ENCODE results near the gene GCDH.
A peak's percentile ranks its signal among the peaks of the same experiment; 100 is the strongest.

The GCDH gene

DNA sequence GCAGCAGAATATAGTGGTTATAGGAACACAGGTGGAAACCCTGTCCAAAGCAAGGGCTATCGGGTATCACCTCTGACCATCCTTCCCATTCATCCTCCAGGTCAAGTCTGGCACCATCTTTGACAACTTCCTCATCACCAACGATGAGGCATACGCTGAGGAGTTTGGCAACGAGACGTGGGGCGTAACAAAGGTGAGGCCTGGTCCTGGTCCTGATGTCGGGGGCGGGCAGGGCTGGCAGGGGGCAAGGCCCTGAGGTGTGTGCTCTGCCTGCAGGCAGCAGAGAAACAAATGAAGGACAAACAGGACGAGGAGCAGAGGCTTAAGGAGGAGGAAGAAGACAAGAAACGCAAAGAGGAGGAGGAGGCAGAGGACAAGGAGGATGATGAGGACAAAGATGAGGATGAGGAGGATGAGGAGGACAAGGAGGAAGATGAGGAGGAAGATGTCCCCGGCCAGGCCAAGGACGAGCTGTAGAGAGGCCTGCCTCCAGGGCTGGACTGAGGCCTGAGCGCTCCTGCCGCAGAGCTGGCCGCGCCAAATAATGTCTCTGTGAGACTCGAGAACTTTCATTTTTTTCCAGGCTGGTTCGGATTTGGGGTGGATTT is 52.6 kb downstream of the GCDH start:
- DNase-seq: no peak

- no peak for DNase-seq
These were observed 53.2 kb downstream of the GCDH start for GRCh38 chr19:12944104-12944674.

DNA sequence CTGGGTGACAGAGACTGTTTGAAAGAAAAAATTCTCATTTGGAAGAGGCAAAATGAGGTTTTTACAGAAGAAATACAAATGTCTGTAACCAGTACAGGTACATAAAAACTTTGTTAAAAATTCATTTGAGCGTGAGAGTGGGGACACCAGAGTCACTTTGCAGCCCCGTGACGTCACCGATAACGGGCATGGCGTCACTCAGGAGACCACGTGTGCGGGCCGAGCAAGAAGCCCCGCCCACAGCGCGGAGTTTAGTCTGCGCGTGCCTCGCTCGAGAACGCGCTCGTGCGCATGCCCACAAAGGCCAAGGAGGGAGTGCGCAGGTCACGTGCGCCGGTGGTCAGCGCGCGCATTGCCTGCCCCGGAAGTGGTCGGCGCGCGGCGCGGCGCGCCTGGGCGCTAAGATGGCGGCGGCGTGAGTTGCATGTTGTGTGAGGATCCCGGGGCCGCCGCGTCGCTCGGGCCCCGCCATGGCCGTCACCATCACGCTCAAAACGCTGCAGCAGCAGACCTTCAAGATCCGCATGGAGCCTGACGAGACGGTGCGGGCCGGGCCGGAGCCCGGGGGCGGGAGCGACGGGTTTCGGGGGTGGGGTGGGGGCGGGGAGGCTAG is 54.6 kb downstream of the GCDH start, which contains the start of gene RAD23A:
TSS of gene RAD23A (plus strand) at position 384 of the 613 bp plus-strand sequence. CDS start at position 471, 87 bp downstream.
- DNase-seq: peak; percentile 91 to 95

DNA sequence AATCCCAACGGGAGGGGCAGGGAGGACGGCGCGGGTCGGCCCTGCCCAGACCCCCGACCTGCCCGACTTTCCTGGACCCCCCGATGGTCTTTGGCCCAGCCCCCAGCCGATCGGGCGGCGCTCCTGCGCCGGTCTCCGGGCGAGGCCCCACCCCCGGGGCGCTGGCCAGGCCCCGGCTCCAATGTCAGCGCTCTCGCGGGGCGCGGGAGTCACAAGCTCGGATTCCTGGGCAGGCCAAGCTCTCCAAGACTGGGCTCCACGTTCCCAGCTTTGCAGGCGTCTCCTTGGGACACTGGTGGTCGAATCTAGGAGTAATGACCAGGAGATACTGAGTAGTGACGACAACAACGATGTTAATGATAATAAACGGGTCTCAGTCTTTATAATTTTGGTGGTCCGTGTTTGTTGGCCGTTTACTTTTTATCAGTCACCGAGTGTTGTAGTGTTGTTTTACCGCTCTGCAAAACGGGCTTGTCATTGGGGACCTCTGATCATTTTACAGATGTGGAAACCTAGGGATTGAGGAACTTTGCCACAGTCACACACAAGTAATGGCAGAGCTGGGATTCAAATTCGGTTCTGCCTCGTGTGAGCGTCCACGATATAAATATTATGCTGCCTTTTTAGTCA is 55.2 kb downstream of the GCDH start:
- peak in 1 of 2 experiments; percentile 15 for DNase-seq

DNA sequence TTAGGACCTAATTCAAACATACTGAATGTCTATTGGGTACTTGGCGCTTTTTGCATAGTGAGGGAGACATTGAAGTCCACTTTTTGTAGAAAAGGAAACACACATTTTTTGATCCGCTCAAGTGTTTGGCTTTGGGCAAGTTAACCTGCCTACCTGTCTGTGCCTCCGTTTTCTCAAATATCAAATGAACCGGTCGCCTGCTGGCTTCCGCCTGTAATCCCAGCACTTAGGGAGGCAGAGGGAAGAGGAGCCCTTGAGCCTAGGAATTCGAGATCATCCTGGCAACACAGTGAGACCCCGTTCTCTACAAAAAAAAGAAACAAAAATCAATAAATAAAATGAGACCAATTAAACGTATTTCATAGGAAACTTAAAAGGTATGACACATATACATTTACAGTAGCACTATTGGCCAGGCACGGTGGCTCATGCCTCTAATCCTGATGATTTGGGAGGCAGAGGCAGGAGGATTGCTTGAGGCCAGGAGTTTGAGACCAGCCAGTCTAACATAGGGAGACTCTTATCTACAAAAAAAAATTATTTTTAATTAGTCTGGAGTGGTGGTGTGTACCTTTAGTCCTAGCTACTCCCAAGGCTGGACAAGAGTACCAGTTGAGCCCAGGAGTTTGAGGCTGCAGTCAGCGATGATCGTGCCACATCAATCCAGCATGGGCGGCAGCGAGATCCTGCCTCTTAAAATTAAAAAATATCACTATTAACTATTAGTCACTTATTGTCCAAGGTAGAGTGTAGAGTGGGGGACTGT is 56.0 kb downstream of the GCDH start:
- no peak for DNase-seq

DNA sequence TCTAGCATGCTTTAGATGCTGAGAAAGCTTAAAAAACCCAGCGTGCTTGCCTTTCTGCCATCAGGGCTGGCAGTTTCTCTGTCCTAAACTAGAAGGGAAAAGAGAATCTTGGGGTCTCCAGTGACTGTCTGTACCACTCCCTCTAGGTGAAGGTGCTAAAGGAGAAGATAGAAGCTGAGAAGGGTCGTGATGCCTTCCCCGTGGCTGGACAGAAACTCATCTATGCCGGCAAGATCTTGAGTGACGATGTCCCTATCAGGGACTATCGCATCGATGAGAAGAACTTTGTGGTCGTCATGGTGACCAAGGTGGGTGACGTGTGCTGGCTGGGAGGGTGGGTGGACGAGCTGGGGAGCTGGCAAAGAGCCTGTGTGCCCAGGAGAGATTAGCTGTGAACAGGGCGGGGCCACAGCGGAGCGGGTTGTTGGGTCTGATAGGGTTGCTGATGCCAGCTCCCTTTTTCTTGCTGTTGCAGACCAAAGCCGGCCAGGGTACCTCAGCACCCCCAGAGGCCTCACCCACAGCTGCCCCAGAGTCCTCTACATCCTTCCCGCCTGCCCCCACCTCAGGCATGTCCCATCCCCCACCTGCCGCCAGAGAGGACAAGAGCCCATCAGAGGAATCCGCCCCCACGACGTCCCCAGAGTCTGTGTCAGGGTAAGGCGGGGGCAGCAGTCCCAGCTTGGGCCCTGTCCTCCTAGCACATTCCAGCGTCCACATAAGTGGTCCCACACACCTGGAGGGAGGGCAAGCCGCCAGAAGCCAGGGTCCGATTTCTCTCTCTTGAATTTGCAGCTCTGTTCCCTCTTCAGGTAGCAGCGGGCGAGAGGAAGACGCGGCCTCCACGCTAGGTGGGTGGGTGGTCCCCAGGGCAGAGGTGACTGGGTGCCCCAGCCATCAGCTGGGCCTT is 57.0 kb downstream of the GCDH start:
- no peak for DNase-seq

GRCh38 chr19:12948612-12949362 is 57.8 kb downstream of the GCDH start:
- DNase-seq: no peak

Measured in NCI-H1930 (cell line).